Effector CD8-positive, alpha-beta T cell (primary cell): ENCODE results near the gene TBC1D24.

Experiments
- DNase-seq: peaks from one replicate; lab custom pipeline; 2025; lab: John Stamatoyannopoulos, UW

Gene TBC1D24

DNA sequence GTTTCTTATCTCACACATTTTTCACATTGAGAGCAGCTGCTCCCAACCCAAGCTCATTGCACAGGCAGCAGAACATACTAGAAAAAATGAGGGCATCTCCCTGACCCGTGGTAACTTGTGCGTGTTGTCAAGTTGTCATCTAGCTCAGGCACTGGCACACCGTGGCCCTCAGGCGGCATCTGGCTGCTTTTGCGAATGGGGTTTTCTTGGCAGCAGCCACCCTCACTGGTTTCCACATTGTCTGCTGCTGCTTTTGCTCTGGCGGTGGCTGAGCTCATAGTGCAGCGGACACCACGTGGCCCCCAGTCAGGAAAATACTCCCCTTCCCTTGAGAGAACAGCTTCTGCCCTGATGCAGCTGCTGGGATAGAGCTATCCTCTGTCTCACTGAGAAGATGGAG is 24.4 kb upstream of the TBC1D24 start:
- DNase-seq, result no peak

DNA sequence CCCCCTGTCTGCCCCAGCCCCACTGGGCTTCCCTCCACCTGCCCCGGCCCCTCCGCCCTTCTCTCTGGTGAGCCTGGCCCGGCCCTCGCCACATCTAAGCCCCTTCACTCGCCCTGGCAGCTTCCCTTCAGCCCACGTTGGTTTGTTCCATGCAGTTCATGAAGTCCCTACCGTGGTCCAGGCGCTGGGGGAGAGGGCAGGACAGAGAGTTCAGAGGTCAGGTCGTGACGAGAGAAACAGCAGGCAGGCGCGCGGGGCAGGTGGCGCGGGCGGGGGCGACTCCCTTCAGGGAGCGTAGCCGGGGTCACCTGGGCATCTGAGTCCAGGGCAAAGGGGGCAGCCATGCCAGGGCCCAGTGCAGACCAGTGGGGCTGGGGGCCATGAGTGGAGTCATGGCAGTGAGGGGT is 23.9 kb upstream of the TBC1D24 start:
- no peak for DNase-seq

DNA sequence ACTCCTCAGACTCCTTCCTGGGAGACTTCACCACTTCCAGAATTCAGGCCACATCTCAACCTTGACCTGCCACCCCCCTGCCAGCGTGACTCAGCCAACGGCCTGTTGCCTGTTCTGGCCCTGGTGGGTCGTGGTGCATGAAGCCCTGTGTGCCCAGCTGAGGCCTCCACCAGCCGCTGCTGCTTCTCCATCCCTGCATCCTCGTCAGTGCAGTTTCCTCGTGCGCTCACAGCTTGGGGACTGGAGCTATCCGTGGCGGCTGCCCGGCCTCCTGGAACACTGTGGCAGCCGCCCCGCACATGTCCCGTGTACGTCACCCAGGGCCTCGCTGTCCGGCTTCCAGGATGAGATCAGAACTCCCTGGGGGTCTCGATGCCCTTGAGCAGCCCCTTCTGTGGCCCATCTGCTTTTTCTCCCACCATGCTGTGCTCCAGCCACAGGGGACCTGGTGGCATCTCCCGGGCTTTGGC is 23.0 kb upstream of the TBC1D24 start:
- DNase-seq, result no peak

DNA sequence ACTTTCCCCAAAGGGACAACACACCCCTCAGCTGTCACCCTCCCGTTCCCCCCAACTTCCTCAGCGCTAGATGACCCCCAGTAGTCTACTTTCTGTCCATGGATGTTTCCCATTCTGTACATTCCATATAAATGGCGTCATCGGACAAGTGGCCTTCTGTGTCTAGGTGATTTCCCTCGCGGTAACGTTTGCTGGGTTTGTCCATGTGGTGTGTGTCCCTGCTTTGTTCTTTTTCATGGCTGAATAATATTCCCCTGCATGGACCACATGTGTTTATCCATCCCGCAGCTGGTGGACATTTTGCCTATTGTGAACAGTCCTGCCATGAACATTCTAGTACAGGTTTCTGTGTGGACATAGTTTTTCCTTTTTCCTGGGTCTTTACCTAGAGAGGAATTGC is 22.3 kb upstream of the TBC1D24 start:
- DNase-seq, result no peak

DNA sequence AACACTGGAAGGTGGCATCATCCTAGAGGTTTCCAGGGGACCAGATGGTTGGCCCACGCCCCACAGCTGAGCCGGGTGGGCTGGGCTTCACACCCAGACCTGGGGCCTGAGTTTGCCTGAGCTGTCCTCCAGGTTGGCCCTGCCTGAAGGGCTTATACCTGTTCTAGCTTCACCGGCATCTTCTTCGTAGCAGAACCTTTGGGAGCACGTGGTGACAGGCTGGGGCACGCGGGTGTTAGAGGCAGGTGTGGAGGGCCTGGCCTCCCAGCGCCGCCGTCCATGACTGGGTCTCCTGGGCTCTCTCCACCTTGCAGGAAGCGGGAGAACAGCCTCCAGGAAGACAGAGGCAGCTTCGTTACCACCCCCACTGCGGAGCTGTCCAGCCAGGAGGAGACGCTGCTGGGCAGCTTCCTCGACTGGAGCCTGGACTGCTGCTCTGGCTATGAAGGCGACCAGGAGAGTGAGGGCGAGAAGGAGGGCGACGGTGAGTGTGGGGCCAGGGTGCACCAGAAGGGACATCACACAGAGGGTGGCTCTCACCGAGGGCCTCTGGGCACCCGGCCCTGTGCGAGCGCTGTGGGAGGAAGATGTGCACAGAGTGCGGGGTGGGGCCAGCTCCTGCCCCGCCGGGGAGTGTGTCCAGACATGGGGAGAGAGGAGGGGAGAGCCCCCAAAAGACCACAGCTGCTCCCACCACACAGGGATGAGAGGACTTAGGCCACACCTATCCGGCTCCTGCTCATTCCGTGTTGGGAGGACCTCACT is 19.7 kb upstream of the TBC1D24 start:
- no peak for DNase-seq

DNA sequence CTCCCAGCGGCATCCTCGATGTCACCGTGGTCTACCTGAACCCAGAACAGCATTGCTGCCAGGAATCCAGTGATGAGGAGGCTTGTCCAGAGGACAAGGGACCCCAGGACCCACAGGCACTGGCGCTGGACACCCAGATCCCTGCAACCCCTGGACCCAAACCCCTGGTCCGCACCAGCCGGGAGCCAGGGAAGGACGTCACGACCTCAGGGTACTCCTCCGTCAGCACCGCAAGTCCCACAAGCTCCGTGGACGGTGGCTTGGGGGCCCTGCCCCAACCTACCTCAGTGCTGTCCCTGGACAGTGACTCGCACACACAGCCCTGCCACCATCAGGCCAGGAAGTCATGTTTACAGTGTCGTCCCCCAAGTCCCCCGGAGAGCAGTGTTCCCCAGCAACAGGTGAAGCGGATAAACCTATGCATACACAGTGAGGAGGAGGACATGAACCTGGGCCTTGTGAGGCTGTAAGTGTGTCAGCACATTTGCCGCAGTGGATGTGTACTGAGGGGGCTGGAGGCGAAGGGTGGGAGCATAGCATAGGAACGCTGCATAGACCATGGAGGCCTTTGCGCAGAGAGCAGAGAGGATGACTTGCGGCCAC is 18.3 kb upstream of the TBC1D24 start:
- no peak for DNase-seq

DNA sequence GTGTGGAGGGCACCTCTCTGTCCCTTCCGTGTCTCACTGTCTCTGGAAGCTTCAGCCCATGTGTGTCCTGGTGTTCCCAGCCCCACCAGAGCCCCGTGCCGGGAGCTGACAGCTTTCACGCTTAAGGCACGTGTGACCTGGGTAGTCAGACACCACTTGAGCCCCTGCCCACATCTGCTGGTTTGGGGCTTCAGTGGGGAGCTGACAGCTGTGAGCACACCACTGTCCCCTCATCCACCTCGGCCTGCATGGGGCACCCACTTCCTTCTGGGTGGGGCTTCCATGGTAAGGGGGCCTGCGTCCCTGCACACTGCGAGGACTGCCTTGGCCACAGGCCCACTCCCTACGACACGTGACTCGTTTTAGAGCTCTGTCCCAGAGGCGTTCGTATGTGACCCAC is 17.7 kb upstream of the TBC1D24 start:
- DNase-seq, result no peak

DNA sequence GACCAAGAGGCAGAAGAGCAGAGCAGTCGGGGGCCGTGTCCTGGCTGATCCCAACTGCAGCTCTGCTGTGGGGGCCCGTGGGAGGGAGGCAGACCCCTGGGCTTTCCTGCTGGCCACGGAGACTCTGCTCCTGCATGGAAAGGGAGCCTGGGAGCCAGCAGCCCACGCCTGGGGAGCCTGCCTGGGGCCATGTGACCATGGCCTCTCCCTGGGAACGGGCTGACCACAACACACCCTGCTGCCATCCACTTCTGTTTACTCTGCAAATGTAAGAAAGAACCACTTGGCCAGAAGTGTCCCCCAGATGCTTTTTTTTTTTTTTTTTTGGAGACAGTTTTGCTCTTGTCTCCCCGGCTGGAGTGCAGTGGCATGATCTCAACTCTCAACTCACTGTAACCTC is 17.0 kb upstream of the TBC1D24 start:
- DNase-seq, result no peak

DNA sequence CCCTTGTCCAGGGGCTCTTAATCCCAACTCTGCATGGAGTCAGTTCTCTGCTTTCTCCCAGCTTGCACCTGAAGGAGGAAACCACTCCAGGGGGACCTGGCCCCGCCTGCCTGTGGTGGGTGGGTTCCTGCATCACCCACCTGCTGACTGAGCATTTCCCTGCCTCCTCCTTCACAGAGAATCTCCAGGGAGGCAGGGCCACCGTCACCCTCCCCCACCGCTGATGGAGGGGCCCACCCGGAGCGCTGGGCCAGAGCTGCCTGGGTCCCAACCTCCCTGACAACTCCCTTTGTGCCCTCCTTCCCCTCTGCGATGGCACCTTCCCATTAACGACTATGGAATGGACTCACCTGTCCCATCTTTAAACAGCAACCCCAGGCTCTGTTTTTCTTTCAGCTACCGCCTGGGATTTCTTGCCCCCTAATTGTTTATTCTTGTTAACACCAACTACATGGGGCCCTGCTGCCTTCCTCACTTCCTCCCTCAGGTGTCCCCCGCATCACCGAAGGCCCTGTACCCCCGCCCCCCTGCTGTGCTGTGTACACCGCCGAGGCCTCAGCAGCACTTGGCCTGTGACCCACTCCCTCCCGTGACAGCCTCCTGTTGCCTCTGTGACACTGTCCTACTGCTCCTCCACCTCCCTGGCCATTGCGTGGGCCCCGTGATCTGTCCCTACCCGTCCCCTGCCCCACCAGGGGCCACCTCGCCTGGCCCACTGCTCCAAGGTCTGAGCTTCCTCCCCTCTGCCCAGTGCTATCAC is 15.9 kb upstream of the TBC1D24 start:
- DNase-seq, result no peak

DNA sequence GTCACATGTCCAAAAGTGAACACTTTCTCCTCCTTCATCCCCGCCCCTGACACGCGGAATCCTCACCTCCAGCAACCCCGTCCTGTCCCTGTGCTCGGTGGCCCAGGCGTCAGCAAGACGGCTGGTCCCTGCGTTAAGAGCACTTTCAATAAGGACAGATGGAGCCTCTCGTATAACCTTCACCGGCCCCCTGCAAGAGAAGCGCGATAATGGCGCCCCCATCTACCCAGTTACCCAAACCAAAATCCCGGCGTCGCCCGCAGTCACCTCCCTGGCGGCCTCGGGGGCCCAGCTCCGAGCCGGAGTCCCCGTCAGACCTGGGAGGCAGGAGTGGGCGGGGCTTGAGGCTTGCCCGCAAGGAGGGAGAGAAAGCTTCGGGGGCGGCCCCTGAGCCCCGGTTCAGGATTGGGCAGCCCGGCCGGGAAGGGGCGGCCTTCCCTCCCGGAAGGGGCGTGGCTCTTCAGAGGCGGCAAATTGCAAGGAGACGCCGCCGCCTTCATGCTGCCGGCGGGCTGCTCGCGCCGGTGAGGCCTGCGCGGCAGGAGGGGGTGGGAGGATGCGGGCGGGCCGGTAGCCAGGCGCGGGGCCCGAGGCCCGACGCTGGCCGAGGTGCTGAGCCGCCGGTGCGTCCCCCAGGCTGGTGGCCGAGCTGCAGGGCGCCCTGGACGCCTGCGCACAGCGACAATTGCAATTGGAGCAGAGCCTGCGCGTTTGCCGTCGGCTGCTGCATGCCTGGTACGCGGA is 15.1 kb upstream of the TBC1D24 start, which contains the start of gene TEDC2:
TEDC2 (plus strand) TSS at position 463 of the 744 bp plus-strand sequence; CDS start at position 499, 36 bp downstream.
- peak; percentile 95 for DNase-seq

DNA sequence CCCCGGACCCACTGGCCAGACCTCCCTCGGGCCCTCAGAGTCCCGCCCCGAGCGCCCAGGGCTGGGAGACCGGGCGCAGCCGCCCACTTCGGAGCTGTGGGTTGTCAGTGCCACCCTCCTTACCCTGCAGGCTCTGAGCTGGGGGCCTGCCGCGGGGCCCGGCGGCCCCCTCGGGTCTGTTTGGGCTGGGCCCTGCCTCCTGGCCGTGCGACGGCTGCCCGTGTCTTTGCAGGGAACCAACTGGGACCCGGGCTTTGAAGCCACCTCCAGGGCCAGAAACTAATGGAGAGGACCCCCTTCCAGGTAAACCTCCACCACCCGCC is 14.6 kb upstream of the TBC1D24 start:
- DNase-seq, result no peak

DNA sequence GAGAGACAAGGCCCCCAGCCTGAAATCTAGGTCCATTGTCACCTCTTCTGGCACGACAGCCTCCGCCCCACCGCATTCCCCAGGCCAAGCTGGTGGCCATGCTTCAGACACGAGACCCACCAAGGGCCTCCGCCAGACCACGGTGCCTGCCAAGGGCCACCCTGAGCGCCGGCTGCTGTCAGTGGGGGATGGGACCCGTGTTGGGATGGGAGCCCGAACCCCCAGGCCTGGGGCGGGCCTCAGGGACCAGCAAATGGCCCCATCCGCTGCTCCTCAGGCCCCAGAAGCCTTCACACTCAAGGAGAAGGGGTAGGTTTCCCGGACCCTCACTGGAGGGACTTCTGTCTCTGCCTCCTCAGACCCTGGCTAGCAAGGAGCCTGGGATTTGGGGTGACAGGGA is 14.0 kb upstream of the TBC1D24 start:
- no peak for DNase-seq

DNA sequence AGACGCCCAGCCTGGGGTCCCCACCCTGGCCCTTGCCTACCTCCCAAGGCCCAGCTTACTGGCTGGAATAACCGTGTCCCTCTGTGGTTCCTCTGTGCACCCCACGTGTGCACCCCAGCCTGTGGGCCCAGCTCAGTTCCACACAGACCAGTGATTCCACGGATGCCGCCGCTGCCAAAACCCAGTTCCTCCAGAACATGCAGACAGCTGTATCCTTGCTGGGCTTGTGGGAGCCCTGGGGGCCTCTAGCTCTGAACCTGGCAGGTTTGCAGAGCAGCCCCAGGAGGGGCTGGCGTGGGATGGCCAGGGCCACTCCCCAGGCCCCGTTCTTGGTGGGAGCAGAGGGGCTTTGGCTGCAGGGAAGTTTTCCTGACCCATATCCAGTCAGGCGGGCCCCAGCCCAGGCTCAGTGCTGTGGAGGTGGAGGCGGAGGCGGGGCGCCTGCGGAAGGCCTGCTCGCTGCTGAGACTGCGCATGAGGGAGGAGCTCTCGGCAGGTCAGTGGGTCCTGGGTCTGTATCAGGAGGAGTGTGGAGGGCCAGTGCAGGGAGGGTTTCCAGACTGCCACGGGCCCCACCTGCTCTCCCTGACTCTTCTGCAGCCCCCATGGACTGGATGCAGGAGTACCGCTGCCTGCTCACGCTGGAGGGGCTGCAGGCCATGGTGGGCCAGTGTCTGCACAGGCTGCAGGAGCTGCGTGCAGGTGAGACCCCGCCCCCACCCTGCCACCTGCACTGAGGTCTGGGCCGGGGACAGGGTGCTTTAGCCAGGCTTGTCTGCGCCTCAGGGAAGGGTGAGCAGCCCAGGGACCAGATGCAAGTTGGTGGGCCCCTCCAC is 12.7 kb upstream of the TBC1D24 start:
- DNase-seq, result no peak

DNA sequence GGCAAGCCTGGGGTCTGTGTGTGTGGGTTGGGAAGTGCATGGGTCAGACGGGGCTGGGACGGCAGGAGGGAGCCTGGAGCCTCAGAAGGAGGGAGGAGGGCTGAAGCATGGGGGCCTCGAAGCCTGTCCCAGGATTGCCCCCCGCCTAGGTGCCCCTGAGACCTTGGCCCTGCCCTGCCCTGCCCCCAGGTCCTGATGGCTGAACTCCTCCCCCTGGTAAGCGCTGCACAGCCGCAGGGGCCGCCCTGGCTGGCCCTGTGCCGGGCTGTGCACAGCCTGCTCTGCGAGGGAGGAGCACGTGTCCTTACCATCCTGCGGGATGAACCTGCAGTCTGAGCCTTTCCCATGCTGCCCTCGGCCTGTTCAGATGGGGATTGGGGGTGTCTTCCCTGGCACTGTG is 10.6 kb upstream of the TBC1D24 start:
- DNase-seq, result no peak

DNA sequence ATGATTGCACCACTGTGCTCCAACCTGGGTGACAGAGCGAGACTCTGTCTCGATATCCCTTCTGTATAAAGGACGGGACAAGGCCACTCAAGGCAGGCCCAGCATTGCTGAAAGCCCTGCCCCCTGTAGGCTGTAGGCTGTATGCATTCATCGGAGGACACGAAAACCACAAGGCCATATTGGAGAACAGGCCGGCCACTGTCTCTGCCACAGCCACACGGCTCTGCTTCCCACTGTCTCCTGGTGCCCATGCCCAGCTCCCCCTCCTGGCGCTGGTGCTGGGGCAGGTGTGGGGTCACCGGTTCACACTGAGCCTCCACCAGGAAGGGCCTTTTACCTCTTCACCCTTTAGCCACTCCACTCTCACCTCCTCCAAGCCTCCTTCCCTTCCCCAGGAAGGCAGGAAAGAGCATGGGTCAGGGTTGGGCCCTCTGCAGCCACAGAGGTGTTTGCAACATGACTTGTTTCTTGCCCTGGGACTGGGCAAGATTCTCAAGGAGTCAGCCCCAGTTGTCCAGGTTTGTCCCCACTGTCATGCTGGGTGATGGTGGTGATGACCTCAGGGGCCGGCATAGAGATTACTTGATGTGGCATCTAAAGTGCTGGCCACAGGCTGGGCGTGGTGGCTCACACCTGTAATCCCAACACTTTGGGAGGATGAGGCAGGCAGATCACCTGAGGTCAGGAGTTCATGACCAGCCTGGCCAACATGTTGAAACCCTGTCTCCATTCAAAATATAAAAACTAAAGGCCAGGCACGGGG is 9.1 kb upstream of the TBC1D24 start:
- DNase-seq, result no peak

DNA sequence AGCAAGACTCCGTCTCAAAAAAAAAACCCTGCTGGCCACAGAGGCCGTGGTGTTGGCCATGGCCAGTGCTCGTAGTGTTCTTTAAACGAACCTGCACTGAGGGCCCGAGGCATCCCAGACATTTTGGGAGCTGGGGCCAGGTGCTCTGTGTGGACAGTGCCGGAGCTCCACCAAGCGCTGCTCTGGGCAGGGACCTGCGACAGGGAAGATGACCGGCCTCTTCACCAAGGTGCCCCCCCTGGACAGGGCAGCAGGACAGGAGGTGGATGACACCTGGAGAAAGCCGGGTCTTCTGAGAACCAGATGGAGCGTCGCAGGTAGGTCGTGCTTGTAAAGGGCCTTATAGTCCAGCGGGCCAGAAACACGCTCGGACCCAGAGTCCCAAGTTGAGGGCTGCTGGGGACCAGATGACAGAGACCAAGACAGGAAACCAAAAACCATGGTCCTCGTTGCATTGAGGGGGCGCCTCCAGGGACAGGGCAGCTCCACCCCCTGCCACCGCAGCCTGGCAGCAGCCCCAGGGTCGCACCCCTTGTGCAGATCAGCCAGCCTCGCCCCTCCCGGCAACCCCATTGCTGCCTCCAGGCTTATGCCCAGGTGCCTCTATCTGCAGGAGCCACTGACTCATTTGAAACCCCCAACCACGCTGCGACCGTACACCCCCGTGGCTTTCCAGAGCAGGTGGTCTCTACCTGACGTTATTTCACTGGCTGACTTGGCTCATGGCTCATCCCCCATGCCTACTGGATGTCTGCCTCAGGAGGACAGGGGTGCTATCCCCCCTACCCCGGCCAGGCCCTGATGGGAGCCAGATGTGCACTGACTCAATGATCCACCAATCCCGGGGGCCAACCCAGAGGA is 8.0 kb upstream of the TBC1D24 start:
- DNase-seq, result no peak

DNA sequence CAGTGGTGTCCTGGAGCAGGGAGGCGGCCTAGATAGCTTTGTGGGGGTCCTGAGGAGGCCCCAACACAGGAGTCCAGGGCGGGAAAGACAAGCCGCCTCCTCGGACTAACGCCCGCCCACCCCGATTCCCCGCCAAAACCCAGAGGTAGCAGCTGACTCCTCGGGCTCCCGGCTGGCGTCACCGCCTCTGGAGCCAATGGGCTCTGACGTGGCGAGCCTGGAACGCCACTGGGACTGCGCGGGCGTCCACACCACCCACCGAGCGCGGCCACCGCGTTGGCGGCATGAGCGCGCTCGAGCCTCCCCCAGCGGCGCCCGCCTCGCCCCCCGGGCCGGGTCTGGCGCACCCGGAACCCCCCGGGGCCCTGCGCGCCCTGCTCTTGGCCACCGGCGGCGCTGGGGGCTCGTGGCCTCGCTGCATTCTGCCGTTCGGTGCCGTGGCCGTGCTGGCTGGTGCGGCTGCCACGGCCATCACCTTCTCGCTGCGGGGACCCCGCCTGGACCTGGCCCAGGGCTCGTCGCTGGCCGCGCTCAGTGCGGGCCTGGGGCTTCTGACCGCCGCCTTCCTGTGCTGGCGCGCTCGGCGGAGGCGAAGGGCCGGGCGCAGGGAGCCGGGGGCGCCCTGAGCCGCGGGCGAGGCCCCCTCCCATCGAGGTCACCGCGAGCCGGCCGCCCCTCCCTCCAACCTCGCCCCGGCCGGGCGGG is 7.2 kb upstream of the TBC1D24 start:
- no peak for DNase-seq

DNA sequence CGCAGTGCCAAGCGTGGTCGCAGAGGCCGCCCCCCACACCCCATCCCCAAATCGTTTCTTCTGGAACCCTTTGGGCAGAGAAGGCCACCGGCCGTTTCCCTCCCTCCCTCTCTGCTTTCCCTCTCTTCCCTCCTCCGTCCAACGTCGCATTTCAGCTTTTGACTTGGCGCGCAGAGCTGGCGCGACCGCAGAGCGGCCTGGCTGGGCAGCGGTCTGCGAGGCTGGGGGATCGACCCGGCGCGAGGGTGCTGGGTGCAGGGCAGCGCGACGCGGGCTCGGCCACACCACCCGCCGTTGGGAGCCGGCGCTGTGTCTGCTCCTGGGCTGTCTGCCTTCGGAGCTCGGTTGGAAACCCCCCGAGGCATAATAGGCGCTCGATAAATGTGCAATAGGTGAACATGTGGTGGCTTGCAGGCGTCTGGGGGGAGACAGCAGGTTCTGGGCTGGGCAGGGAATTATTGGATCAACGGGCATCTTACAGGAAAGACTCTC is 6.6 kb upstream of the TBC1D24 start:
- no peak for DNase-seq
